GM12878 (cell line): ENCODE results near the gene JUND. TPM values are rescaled to one million over a fixed set of nuclear protein-coding genes. Genes with fewer than 3 reads are reported as not detected.

ENCODE experiments used
- BCL3 ChIP-seq: IDR thresholded peaks from 2 replicates; pipeline ENCODE4 v1.6.1; 2011; ENCODE audit warnings: borderline replicate concordance, low read depth, mild to moderate bottlenecking, moderate library complexity, low read length; ENCODE audit not compliant: insufficient read depth, poor library complexity, severe bottlenecking
- CBX5 ChIP-seq: sonication (generic); IDR thresholded peaks from 2 replicates; pipeline ENCODE4 v1.6.1; 2016; ENCODE audit warnings: low read depth, moderate library complexity, mild to moderate bottlenecking, inconsistent platforms
- EED ChIP-seq: sonication (generic); IDR thresholded peaks from 2 replicates; pipeline ENCODE4 v1.6.1; 2016; ENCODE audit warnings: antibody characterized with exemption, low read depth
- HSF1 ChIP-seq: fragments of 150-350 bp; IDR thresholded peaks from 2 replicates; pipeline ENCODE4 v1.6.1; 2014; ENCODE audit warnings: mild to moderate bottlenecking, low read depth, low read length
- IKZF2 ChIP-seq, 2 experiments: fragments of 450-650 bp; IDR thresholded peaks; 2 replicates each; pipeline ENCODE4 v1.6.1; 2017; ENCODE audit warnings: mild to moderate bottlenecking in 2 of 2, moderate library complexity in 2 of 2
- KDM1A ChIP-seq: fragments of 200-600 bp; sonication (generic); IDR thresholded peaks from 2 replicates; pipeline ENCODE4 v1.6.1; 2016; ENCODE audit warnings: borderline replicate concordance
- MEF2A ChIP-seq: IDR thresholded peaks from 2 replicates; pipeline ENCODE4 v1.6.1; 2011; ENCODE audit warnings: low read depth, mild to moderate bottlenecking, low read length, moderate library complexity; ENCODE audit not compliant: insufficient read depth
- MYB ChIP-seq: fragments of 150-350 bp; IDR thresholded peaks from 2 replicates; pipeline ENCODE4 v1.6.1; 2014; ENCODE audit warnings: mild to moderate bottlenecking, low read depth, low read length, borderline replicate concordance
- NKRF ChIP-seq: fragments of 450-650 bp; conservative IDR thresholded peaks from 2 replicates; pipeline ENCODE4 v1.6.1; 2017; ENCODE audit warnings: mild to moderate bottlenecking, moderate library complexity
- RBBP5 ChIP-seq: fragments of 200-600 bp; sonication (generic); conservative IDR thresholded peaks from 2 replicates; pipeline ENCODE4 v1.6.1; 2016
- RFX5 ChIP-seq: IDR thresholded peaks from 2 replicates; pipeline ENCODE4 v1.6.1; 2011; ENCODE audit warnings: low read depth, low read length, improper control_type of control experiment
- SREBF1 ChIP-seq: IDR thresholded peaks from 2 replicates; pipeline ENCODE4 v1.6.1; 2012; ENCODE audit warnings: mild to moderate bottlenecking, low read length
- TCF3 ChIP-seq: IDR thresholded peaks from 2 replicates; pipeline ENCODE4 v1.6.1; 2012; ENCODE audit warnings: low read depth, mild to moderate bottlenecking, low read length, borderline replicate concordance; ENCODE audit not compliant: insufficient read depth
- ZBTB33 ChIP-seq: fragments of 450-650 bp; IDR thresholded peaks from 2 replicates; pipeline ENCODE4 v1.6.1; 2017; ENCODE audit warnings: mild to moderate bottlenecking
- ZNF24 ChIP-seq: fragments of 450-650 bp; IDR thresholded peaks from 2 replicates; pipeline ENCODE4 v1.6.1; 2017; ENCODE audit warnings: antibody characterized with exemption, mild to moderate bottlenecking
- polyA plus RNA-seq, 11 experiments: library from polyadenylated mRNA; depleted of rRNA in 4 of 11; unstranded in 6 of 11; stranded (reverse) in 5 of 11; fragments of >200 nt; fragmentation: Nextera tagmentation in 4 of 11; fragmentation: Illumina TruSeq in 1 of 11; extraction: Ambion mirVana in 4 of 11; extraction: Trizol in 1 of 11; gene quantifications; 1 replicate in 1 of 11; 2 replicates in 10 of 11; pipeline versions ENCODE4 v1.2.1 to v1.2.3, GENCODE V29; 2011 to 2016; ENCODE audit warnings: inconsistent platforms in 2 of 11, missing spikeins in 2 of 11, low read depth in 1 of 11
- total RNA-seq, 4 experiments: library from RNA; depleted of rRNA in 3 of 4; stranded (reverse); fragments of >200 nt in 3 of 4; fragmentation: Illumina TruSeq in 1 of 4; extraction: Trizol in 1 of 4; gene quantifications; 2 replicates each; pipeline versions ENCODE4 v1.2.1 to v1.2.3, GENCODE V29; 2013 to 2021
- TF ChIP-seq, protein P1 (sequence below): IDR thresholded peaks from 2 replicates; pipeline ENCODE4 v1.6.1; 2011; ENCODE audit warnings: low read depth, low read length, improper control_type of control experiment, borderline replicate concordance
- TF ChIP-seq, protein P2 (sequence below): IDR thresholded peaks from 2 replicates; pipeline ENCODE4 v1.6.1; 2012; ENCODE audit warnings: mild to moderate bottlenecking, low read depth, low read length

JUND gene
- total and polyA plus RNA-seq, 10 of the 15 experiments (the other 5 are each of a cell fraction or from before 2014, with no cell fraction given) = 7.4 to 164 (median 18.8) TPM

DNA sequence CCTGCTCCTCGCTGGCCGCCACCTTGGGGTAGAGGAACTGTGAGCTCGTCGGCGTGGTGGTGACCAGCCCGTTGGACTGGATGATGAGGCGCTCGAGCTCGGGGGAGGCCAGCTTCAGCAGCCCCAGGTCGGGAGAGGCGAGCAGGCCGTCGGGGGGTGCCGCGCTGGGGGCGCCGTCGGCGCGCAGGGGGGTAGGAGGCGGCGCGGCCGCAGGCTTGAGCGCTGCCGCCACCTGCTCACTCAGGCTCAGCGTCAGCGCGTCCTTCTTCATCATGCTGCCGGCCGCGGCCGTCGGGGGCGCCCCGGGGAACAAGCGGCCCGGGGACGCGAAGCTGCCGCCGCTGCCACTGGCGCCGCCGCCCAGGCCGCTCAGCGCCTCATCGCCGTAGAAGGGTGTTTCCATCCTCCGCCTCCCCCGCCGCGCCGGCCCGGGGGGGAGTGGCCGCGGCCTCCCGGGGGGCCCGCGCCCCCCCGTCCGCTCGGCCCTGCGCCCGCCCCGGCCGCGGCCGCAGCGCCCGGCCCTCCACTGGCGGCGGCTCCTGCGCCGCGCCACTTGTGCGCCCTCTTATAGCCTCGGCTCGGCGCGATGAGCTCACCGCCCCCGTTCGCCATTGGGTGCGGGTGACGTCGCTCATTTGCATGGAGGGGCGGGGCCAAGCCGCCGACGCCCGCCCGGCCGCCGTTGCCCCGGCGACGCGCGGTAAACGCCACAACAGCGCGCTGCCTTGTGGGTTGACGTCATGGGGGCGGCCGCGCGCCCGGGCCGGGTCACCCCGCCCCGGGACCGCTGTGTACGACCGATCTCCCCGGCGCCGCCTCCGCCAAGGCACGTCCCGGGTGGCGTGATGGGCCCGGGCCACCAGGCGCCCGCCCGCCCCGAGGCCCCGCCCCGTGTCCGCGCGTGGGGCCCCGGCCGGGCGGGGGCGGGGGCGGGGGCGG is at the start of gene JUND (continued):
- TF ChIP-seq, protein P1, sequence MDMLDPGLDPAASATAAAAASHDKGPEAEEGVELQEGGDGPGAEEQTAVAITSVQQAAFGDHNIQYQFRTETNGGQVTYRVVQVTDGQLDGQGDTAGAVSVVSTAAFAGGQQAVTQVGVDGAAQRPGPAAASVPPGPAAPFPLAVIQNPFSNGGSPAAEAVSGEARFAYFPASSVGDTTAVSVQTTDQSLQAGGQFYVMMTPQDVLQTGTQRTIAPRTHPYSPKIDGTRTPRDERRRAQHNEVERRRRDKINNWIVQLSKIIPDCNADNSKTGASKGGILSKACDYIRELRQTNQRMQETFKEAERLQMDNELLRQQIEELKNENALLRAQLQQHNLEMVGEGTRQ = no peak
- TF ChIP-seq HSF1 (0 out of 2 replicates have a peak, but pooled peaks have one; percentile 30), KDM1A (no peak), SREBF1 (peak; percentile 76; the same call in 1 of the 2 replicates), RFX5 (no peak), MYB (no peak), EED (no peak; the same call in 1 of the 2 replicates), ZNF24 (peak; percentile 54; the same call in 1 of the 2 replicates), BCL3 (peak; percentile 32), NKRF (peak; percentile 94), RBBP5 (no peak), CBX5 (no peak), ZBTB33 (no peak), TCF3 (peak; percentile 87), IKZF2 (IDR thresholded peaks at IDR 0.05) (no peak), MEF2A (no peak)
- TF ChIP-seq, protein P2, sequence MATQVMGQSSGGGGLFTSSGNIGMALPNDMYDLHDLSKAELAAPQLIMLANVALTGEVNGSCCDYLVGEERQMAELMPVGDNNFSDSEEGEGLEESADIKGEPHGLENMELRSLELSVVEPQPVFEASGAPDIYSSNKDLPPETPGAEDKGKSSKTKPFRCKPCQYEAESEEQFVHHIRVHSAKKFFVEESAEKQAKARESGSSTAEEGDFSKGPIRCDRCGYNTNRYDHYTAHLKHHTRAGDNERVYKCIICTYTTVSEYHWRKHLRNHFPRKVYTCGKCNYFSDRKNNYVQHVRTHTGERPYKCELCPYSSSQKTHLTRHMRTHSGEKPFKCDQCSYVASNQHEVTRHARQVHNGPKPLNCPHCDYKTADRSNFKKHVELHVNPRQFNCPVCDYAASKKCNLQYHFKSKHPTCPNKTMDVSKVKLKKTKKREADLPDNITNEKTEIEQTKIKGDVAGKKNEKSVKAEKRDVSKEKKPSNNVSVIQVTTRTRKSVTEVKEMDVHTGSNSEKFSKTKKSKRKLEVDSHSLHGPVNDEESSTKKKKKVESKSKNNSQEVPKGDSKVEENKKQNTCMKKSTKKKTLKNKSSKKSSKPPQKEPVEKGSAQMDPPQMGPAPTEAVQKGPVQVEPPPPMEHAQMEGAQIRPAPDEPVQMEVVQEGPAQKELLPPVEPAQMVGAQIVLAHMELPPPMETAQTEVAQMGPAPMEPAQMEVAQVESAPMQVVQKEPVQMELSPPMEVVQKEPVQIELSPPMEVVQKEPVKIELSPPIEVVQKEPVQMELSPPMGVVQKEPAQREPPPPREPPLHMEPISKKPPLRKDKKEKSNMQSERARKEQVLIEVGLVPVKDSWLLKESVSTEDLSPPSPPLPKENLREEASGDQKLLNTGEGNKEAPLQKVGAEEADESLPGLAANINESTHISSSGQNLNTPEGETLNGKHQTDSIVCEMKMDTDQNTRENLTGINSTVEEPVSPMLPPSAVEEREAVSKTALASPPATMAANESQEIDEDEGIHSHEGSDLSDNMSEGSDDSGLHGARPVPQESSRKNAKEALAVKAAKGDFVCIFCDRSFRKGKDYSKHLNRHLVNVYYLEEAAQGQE = 0 out of 2 replicates have a peak, but pooled peaks have one; percentile 15
